Panc1 (cell line): ENCODE data around the gene SLC10A3. TPM values are rescaled to one million over a fixed set of nuclear protein-coding genes. Genes with fewer than 3 reads are reported as not detected.
A peak's percentile ranks its signal among the peaks of the same experiment; 100 is the strongest.

Source experiments
- ATAC-seq: fragments of 200-7000 bp; cut with Tn5 transposase; 2 replicates; pipeline ENCODE4 v1.9.1; 2020; ENCODE audit warnings: mild to moderate bottlenecking, moderate library complexity
- BruUV-seq: library from RNA; stranded (reverse); fragments of 400-500 nt; replicated peaks from 2 replicates; lab custom pipeline; 2021; lab: Mats Ljungman, UMichigan
- CTCF ChIA-PET: fragments of 300-600 bp; sonication (Branson Sonifier 250); formaldehyde crosslinking; loops from one replicate; lab custom pipeline; 2022; ENCODE audit warnings: antibody characterized with exemption; lab: Charles Lee
- POLR2A ChIA-PET: fragments of 300-600 bp; sonication (Branson Sonifier 250); formaldehyde crosslinking; loops from one replicate; lab custom pipeline; 2022; ENCODE audit warnings: antibody characterized with exemption; lab: Charles Lee
- DNase-seq: peaks from one replicate; pipeline ENCODE4 v3.0.0-alpha.2; 2010; ENCODE audit warnings: low read depth, low spot score
- H3K27ac ChIP-seq: 2 replicates; pipeline ENCODE4 v1.5.1; 2011; ENCODE audit warnings: mild to moderate bottlenecking, low read length, inconsistent platforms
- H3K27me3 ChIP-seq: fragments of 200-500 bp; sonication (Bioruptor generic); 2 replicates; pipeline ENCODE4 v1.6.0; 2014; ENCODE audit warnings: low read length, inconsistent platforms; ENCODE audit not compliant: control insufficient read depth, insufficient read depth
- H3K36me3 ChIP-seq: fragments of 200-500 bp; sonication (Bioruptor generic); 2 replicates; pipeline ENCODE4 v1.5.1; 2014; ENCODE audit warnings: inconsistent platforms, mild to moderate bottlenecking, low read length, moderate library complexity; ENCODE audit not compliant: control insufficient read depth, insufficient read depth
- H3K4me1 ChIP-seq: 2 replicates; pipeline ENCODE4 v1.5.1; 2011; ENCODE audit warnings: inconsistent platforms, mild to moderate bottlenecking, low read length, moderate library complexity; ENCODE audit not compliant: control insufficient read depth, insufficient read depth
- H3K4me3 ChIP-seq, 2 experiments: 2 replicates each; pipeline ENCODE4 v1.5.1; 2011 to 2012; ENCODE audit warnings: low read depth in 2 of 2, low read length in 2 of 2, mild to moderate bottlenecking in 2 of 2, inconsistent platforms in 1 of 2, moderate library complexity in 1 of 2
- H3K9me3 ChIP-seq: fragments of 200-500 bp; sonication (Bioruptor generic); 2 replicates; pipeline ENCODE4 v1.5.1; 2014; ENCODE audit warnings: low read depth, mild to moderate bottlenecking, inconsistent platforms, low read length, moderate library complexity; ENCODE audit not compliant: control insufficient read depth, insufficient read depth
- POLR2AphosphoS5 ChIP-seq: IDR thresholded peaks from 2 replicates; pipeline ENCODE4 v1.6.1; 2012; ENCODE audit warnings: mild to moderate bottlenecking, low read depth, low read length, moderate library complexity
- SIN3A ChIP-seq: IDR thresholded peaks from 2 replicates; pipeline ENCODE4 v1.6.1; 2012; ENCODE audit warnings: low read depth, mild to moderate bottlenecking, low read length, moderate library complexity, borderline replicate concordance; ENCODE audit not compliant: insufficient read depth
- TCF7L2 ChIP-seq: IDR thresholded peaks from 2 replicates; pipeline ENCODE4 v1.6.1; 2011; ENCODE audit warnings: mild to moderate bottlenecking, low read depth, low read length, inconsistent platforms
- in situ Hi-C: cut with HindIII; loops from 2 replicates; pipeline ENCODE4 v1.10.0; 2016; ENCODE audit warnings: low sequenced_read_pairs, low pct_unique_long_range_greater_than_20kb
- intact Hi-C: fragments of 100-400 bp; cut with micrococcal nuclease; formaldehyde crosslinking; loops from one replicate; pipeline ENCODE4 v1.10.0; 2022; ENCODE audit not compliant: unreplicated experiment
- total RNA-seq: library from RNA; stranded (reverse); gene quantifications from one replicate; pipeline ENCODE4 v1.2.1, GENCODE V29; 2021; ENCODE audit not compliant: unreplicated experiment
- TF ChIP-seq, protein P1 (sequence below): fragments of 450-650 bp; IDR thresholded peaks from 2 replicates; pipeline ENCODE4 v1.5.1; 2017; ENCODE audit warnings: mild to moderate bottlenecking
- TF ChIP-seq, protein P2 (sequence below), 2 experiments: IDR thresholded peaks; 2 replicates each; pipeline ENCODE4 v1.6.1; 2011 to 2012; ENCODE audit warnings: low read depth in 2 of 2, control low read depth in 1 of 2, low read length in 1 of 2, mild to moderate bottlenecking in 1 of 2, moderate library complexity in 1 of 2; ENCODE audit not compliant: insufficient read depth in 1 of 2

The SLC10A3 gene
- total RNA-seq, 1 experiment from 2014 or later: 64.1 TPM

DNA sequence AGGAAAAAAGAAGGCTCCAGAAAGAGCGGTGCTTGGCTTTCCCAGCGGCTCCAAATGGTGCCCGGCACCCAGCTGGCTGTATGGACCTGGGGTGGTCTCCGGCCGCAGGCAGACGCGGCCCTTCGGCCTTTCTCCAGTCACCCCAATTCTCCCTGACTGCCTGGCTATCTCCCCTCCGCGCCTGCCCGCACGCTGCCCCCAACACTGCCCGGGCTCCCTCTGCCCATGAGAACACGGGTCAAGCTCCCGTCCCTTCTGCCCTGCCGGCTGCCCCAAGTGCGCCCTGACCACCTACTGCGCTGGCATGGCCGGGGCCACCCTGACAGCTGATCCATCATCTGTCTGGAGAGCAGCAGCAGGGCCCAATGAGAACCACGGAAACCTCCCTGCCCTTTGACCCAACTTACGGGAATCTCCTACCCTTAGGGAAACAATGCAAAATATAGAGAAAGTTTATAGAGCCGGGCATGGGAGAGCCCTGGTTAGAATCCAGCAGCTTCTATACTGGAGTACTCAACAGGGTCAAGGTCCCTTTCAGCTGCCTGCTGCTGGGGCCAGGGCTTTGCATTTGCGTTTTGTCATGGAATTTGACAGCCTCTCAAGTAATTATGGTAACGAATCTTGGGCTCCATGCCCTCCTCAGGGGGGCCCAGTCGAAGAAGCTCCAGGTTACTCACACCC is 26.8 kb upstream of the SLC10A3 start:
- Histone ChIP-seq H3K27me3 (no peaks in the 10 kb centered on the region), H3K27ac (peak overlapping the region; percentile 78), H3K4me3 (peak overlapping the region; percentile 72 to 85), H3K36me3 (no peaks in the 10 kb centered on the region), H3K4me1 (peaks cover 12% of the 10 kb centered on the region), H3K9me3 (no peaks in the 10 kb centered on the region)
- DNase-seq (no peak), ATAC-seq (no peak)
- in situ Hi-C loops (no loop called here), intact Hi-C loops (no loop called here)
- POLR2A ChIA-PET: no interaction called here
- BruUV-seq: no TSS peak
- TF ChIP-seq, protein P1, sequence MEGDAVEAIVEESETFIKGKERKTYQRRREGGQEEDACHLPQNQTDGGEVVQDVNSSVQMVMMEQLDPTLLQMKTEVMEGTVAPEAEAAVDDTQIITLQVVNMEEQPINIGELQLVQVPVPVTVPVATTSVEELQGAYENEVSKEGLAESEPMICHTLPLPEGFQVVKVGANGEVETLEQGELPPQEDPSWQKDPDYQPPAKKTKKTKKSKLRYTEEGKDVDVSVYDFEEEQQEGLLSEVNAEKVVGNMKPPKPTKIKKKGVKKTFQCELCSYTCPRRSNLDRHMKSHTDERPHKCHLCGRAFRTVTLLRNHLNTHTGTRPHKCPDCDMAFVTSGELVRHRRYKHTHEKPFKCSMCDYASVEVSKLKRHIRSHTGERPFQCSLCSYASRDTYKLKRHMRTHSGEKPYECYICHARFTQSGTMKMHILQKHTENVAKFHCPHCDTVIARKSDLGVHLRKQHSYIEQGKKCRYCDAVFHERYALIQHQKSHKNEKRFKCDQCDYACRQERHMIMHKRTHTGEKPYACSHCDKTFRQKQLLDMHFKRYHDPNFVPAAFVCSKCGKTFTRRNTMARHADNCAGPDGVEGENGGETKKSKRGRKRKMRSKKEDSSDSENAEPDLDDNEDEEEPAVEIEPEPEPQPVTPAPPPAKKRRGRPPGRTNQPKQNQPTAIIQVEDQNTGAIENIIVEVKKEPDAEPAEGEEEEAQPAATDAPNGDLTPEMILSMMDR: no peak
- TF ChIP-seq, protein P2, sequence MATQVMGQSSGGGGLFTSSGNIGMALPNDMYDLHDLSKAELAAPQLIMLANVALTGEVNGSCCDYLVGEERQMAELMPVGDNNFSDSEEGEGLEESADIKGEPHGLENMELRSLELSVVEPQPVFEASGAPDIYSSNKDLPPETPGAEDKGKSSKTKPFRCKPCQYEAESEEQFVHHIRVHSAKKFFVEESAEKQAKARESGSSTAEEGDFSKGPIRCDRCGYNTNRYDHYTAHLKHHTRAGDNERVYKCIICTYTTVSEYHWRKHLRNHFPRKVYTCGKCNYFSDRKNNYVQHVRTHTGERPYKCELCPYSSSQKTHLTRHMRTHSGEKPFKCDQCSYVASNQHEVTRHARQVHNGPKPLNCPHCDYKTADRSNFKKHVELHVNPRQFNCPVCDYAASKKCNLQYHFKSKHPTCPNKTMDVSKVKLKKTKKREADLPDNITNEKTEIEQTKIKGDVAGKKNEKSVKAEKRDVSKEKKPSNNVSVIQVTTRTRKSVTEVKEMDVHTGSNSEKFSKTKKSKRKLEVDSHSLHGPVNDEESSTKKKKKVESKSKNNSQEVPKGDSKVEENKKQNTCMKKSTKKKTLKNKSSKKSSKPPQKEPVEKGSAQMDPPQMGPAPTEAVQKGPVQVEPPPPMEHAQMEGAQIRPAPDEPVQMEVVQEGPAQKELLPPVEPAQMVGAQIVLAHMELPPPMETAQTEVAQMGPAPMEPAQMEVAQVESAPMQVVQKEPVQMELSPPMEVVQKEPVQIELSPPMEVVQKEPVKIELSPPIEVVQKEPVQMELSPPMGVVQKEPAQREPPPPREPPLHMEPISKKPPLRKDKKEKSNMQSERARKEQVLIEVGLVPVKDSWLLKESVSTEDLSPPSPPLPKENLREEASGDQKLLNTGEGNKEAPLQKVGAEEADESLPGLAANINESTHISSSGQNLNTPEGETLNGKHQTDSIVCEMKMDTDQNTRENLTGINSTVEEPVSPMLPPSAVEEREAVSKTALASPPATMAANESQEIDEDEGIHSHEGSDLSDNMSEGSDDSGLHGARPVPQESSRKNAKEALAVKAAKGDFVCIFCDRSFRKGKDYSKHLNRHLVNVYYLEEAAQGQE (IDR thresholded peaks at IDR 0.05; ENCODE audit: insufficient read depth in 1 of 2, low read depth in 2 of 2, low read length in 1 of 2): no peak
- TF ChIP-seq SIN3A (no peak), POLR2AphosphoS5 (no peak), TCF7L2 (no peak)
- CTCF ChIA-PET: no interaction called here

DNA sequence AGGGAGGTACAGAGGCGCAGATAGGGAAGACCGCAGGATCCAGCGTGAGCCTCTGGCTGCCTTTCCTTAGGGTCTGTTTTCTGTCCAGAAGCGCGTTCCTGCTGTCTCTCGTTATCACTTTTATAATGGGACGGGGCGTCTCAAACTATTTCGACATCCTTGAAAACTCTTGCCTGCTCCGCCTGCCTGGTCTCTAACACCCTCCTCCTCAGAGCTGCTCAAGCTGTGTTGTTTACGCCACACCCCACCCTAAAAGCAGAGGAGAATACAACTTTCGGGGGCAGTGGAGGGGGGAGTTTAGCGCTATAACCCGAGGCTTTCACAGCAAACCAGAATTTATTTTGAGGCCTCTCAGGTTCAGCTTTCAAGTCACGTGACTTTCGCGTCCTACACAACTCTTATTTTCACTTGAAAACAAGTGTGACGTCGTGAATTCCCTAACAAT is 26.2 kb upstream of the SLC10A3 start:
- in situ Hi-C loops (no loop called here), intact Hi-C loops (no loop called here)
- no peaks in the 10 kb centered on the region for H3K27me3 ChIP-seq
- peak overlapping the region; percentile 72 to 85 for H3K4me3 ChIP-seq
- POLR2A ChIA-PET: interaction anchor here (0.6 kb wide), 2 partner anchors 17 to 260 kb away, joined by 3 read pairs; no protein-coding TSS in a partner anchor
- CTCF ChIA-PET: interaction anchor here (0.7 kb wide), 1 partner anchor 166 kb away, joined by 5 read pairs; no protein-coding TSS in a partner anchor
- no peaks in the 10 kb centered on the region for H3K36me3 ChIP-seq
- H3K9me3 ChIP-seq: no peaks in the 10 kb centered on the region
- DNase-seq: no peak
- BruUV-seq: no TSS peak
- ATAC-seq: peak; percentile 39
- H3K4me1 ChIP-seq: peaks cover 12% of the 10 kb centered on the region
- H3K27ac ChIP-seq: peak overlapping the region; percentile 78
- TF ChIP-seq SIN3A (no peak), TCF7L2 (no peak), POLR2AphosphoS5 (no peak)
- TF ChIP-seq, protein P2 (IDR thresholded peaks at IDR 0.05; ENCODE audit: insufficient read depth in 1 of 2, low read depth in 2 of 2, low read length in 1 of 2): no peak
- TF ChIP-seq, protein P1: no peak
